ENCODE data around the gene LYPLA2. TPM values are rescaled to one million over a fixed set of nuclear protein-coding genes. Genes with fewer than 3 reads are reported as not detected.

Gene LYPLA2
- 10 to 100 TPM; 84.2 to 88.2 TPM for total RNA-seq

DNA sequence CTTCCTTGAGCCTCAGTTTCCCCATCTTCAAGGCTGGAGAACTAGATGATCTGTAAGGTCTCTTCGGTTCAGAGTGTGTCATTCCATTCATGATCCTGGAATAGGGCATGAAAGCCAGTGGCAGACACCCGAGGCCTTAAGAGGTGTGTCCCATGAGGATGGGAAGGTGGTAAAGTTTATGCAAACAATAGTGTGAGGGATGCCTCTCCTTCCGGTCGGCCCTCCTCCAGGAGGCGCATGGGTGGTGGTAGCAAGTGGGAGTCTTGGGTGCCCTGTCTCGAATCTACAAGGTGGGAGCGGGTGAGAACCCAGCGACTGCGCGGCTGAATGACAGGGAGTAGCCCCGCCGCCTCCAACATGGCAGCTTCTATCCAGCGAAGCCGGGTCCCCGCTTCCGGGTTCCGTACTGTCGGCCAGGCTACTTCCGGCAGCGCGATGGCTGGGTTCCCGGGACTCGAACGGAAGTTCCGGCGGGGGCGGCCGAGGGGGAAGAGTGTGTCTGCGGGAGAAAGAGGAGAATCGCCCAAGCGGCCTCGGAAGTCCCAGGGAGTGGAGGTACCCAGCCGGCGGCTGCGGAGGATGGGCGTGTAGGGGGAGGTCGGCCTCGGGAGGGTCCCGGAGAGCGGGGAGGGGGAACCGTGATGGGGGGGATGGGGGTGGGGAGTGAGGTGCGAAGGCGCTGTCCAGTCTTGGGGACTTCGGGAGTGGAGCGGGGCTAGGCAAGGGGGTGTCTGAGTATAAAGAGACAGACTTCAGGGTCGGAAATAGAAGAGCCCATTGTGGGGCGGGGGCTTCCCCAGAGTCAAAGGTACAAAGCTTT is at the start of gene LYPLA2:
LYPLA2 (plus strand) TSS at position 450 of the 820 bp plus-strand sequence. CDS start 1,538 bp downstream, outside the sequence.
- no peaks in the 10 kb centered on the region for H3K27me3 Mint-ChIP-seq (ENCODE audit: low read depth)
- ATAC-seq (peak; percentile 90), DNase-seq (peak; percentile 92)
- no peaks in the 10 kb centered on the region for H3K9me3 Mint-ChIP-seq (ENCODE audit: insufficient read depth)
- ChIA-PET POLR2A (interaction anchor here (1.5 to 4.0 kb wide), 4 partner anchors 10 to 169 kb away, joined by 4 to 33 read pairs (median 18); partner anchors contain the start of genes GALE, PITHD1 and PNRC2), CTCF (interaction anchor here (1.3 to 2.4 kb wide), 6 partner anchors 11 to 125 kb away, joined by 3 to 10 read pairs (median 6); no protein-coding TSS in a partner anchor)
- peaks cover 36% of the 10 kb centered on the region for H3K4me1 Mint-ChIP-seq (ENCODE audit: low read depth)
- H3K36me3 Mint-ChIP-seq (ENCODE audit: low read depth) = peaks cover 50% of the 10 kb centered on the region
- H3K4me3 Mint-ChIP-seq = peak within 1 kb of the TSS; percentile 95
- peak within 1 kb of the TSS; percentile 97 for H3K27ac Mint-ChIP-seq

DNA sequence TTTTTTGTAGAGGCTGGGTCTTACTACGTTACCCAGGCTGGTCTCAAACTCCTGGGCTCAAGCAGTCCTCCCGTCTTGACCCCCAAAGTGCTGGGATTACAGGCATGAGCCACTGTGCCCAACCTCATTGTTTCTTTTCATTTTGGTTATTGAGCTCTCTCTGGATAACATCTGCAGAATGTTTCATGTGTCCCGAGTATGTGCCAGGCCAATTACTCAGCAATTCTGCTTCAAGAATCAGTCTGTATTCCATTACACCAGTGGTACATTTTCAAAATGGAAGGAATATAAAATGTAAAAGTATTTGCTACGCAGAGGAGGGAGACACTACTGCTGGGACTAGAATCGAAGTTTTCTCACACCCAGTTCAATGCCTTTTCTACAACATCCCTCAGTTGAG is 49.3 kb upstream of the LYPLA2 start:
- Mint-ChIP-seq H3K9me3 (ENCODE audit: insufficient read depth) (no peaks in the 10 kb centered on the region), H3K27ac (no peak overlapping the region), H3K27me3 (ENCODE audit: low read depth) (no peaks in the 10 kb centered on the region), H3K36me3 (ENCODE audit: low read depth) (peaks cover 9% of the 10 kb centered on the region), H3K4me3 (no peak overlapping the region), H3K4me1 (ENCODE audit: low read depth) (peaks cover 32% of the 10 kb centered on the region)
- ChIA-PET CTCF (no interaction called here), POLR2A (no interaction called here)
- no peak for DNase-seq
- ATAC-seq = no peak

DNA sequence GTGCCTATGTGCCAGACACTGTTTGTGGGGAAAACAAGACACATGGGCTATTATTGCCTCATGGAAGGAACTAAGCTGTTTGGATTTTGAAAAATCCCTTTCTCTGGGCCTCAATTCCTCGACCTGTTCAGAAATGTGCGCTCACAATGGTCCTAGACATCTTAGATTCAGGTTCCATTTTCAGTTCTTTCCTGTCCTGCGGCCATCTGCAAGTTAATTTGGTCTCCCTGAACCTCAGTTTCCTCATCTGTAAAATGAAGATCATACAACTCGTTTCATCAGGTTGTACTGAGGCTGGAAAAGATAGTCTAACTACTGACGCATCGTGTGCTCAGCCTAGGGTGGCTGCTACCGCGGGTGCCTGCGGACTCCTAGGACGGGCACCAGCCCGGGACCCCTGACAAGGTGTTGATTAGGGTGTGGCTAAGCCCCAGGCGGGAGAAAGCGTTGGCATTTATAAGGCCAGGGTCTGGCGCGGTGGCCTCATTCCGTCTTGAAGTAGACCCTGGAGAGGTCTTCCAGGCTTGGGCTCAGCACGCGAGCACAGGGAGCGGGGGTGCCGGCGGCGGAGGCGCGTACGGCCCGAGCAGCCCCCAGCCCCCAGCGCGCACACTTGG is 48.2 kb upstream of the LYPLA2 start:
- Mint-ChIP-seq H3K4me1 (ENCODE audit: low read depth) (peaks cover 38% of the 10 kb centered on the region), H3K27ac (peak overlapping the region; percentile 90), H3K9me3 (ENCODE audit: insufficient read depth) (no peaks in the 10 kb centered on the region), H3K4me3 (peak overlapping the region; percentile 86), H3K36me3 (ENCODE audit: low read depth) (peaks cover 17% of the 10 kb centered on the region), H3K27me3 (ENCODE audit: low read depth) (no peaks in the 10 kb centered on the region)
- ATAC-seq = peak; percentile 36
- ChIA-PET CTCF (interaction anchor here (0.9 to 4.0 kb wide), 5 partner anchors 29 to 245 kb away, joined by 3 to 28 read pairs (median 8); partner anchors contain the start of gene RPL11), POLR2A (interaction anchor here (1.0 to 2.8 kb wide), 6 partner anchors 8 to 216 kb away, joined by 4 to 16 read pairs (median 10); partner anchors contain the start of genes PITHD1, PNRC2 and RPL11)
- DNase-seq = peak; percentile 39

DNA sequence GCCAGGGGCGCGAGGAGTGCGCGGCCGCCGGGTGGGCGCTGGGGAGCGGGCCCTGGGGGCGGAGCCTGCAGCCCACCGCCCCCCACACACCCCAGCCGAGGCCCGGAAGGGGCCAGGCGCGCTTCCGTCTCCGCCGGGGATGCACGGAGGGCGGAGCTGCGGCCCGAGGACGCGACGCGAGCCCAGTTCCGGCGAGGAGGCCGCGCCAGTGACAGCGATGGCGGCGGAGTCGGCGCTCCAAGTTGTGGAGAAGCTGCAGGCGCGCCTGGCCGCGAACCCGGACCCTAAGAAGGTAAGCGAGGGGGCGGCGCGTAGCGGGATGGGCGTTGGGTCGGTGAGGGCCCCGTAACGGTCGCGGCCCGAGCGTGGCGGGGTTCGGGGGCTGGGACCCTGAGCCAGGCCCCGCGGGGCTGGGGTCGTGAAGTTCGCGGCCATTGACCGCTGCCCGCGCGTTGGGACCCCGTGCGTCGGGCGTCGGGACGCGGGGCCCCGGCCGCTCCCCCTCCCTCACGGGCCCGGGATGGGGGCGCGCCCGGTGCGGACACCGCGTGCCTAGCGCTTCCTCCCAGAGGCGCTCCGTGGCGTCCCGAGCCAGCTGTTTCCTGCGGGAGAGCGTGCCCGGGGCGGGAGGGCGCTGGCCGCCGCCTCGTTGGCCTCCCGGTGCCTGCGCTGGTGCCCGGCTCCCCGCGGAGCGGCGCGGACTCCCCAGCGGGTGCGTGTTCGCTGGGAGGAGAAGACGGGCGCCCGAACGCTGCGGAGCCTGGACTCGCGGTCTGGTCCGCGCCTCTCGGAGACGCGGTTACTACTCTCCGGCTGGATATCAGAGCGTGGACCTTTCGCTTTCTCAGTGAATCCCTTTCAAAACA is 47.4 kb upstream of the LYPLA2 start, which contains the start of gene ELOA:
ELOA (plus strand) TSS at position 185 of the 866 bp plus-strand sequence; CDS start at position 218, 33 bp downstream.
- Mint-ChIP-seq H3K27ac (peak within 1 kb of the TSS; percentile 90), H3K4me3 (peak within 1 kb of the TSS; percentile 93), H3K36me3 (ENCODE audit: low read depth) (peaks cover 19% of the 10 kb centered on the region), H3K4me1 (ENCODE audit: low read depth) (peaks cover 46% of the 10 kb centered on the region), H3K9me3 (ENCODE audit: insufficient read depth) (no peaks in the 10 kb centered on the region), H3K27me3 (ENCODE audit: low read depth) (no peaks in the 10 kb centered on the region)
- peak; percentile 85 for DNase-seq
- ATAC-seq = peak; percentile 94
- ChIA-PET POLR2A (interaction anchor here (0.6 to 2.8 kb wide), 8 partner anchors 9 to 216 kb away, joined by 3 to 16 read pairs (median 7); partner anchors contain the start of genes PITHD1, PNRC2 and RPL11), CTCF (interaction anchor here (0.7 to 4.0 kb wide), 10 partner anchors 11 to 246 kb away, joined by 3 to 28 read pairs (median 3); partner anchors contain the start of gene RPL11)

DNA sequence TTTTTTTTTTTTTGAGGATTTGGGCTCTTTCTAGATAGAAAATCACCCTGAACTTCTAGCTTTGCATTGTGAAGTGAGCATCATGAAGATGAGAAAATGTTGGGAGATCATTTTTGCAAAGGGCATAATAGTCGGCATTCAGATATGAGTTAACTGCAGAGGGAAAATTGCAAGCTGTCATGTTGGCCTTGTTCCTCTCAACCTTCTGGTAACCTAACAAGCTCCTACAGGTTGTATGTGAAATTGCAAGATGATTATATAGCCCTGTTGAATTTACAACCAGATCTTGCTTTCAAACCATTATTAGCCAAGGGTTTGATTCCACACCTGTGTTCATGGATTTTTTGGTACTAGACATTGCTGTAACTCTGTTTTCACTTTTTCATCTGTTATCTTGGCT is 45.4 kb upstream of the LYPLA2 start:
- peaks cover 27% of the 10 kb centered on the region for H3K36me3 Mint-ChIP-seq (ENCODE audit: low read depth)
- H3K27ac Mint-ChIP-seq = peak overlapping the region; percentile 28
- POLR2A ChIA-PET = interaction anchor here (0.6 to 2.8 kb wide), 4 partner anchors 11 to 184 kb away, joined by 3 to 9 read pairs (median 5); partner anchors contain the start of gene RPL11
- ATAC-seq (no peak), DNase-seq (no peak)
- H3K4me3 Mint-ChIP-seq = peak overlapping the region; percentile 93
- no peaks in the 10 kb centered on the region for H3K27me3 Mint-ChIP-seq (ENCODE audit: low read depth)
- no peaks in the 10 kb centered on the region for H3K9me3 Mint-ChIP-seq (ENCODE audit: insufficient read depth)
- CTCF ChIA-PET = interaction anchor here (0.8 to 4.0 kb wide), 14 partner anchors 8 to 408 kb away, joined by 3 to 28 read pairs (median 4); partner anchors contain the start of gene RPL11
- peaks cover 48% of the 10 kb centered on the region for H3K4me1 Mint-ChIP-seq (ENCODE audit: low read depth)

DNA sequence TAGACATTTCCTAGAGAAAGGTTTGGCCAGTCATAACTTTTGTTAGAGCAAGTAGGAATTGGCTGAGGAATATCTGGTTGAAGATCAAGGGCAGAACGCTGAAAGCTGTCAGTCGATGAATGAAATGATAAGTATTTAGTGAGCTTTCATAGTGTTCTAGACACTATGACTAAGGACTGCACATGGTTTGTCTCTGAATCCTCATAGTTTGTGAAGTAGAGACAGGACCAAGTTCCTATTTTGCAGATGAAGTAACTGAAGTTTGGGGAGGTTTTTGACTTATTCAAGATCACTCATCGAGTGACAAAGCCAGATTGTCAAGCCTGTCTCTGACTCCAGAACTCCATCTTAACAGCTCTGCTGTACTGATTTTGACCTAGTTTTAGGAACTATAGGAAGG is 42.9 kb upstream of the LYPLA2 start:
- DNase-seq (no peak), ATAC-seq (no peak)
- H3K27me3 Mint-ChIP-seq (ENCODE audit: low read depth) = no peaks in the 10 kb centered on the region
- H3K4me1 Mint-ChIP-seq (ENCODE audit: low read depth) = peaks cover 38% of the 10 kb centered on the region
- H3K9me3 Mint-ChIP-seq (ENCODE audit: insufficient read depth) = no peaks in the 10 kb centered on the region
- POLR2A ChIA-PET = no interaction called here
- H3K36me3 Mint-ChIP-seq (ENCODE audit: low read depth) = peaks cover 44% of the 10 kb centered on the region
- no peak overlapping the region for H3K27ac Mint-ChIP-seq
- H3K4me3 Mint-ChIP-seq = no peak overlapping the region
- CTCF ChIA-PET = interaction anchor here (0.8 to 2.5 kb wide), 4 partner anchors 8 to 250 kb away, joined by 3 to 6 read pairs (median 3); partner anchors contain the start of gene PITHD1

DNA sequence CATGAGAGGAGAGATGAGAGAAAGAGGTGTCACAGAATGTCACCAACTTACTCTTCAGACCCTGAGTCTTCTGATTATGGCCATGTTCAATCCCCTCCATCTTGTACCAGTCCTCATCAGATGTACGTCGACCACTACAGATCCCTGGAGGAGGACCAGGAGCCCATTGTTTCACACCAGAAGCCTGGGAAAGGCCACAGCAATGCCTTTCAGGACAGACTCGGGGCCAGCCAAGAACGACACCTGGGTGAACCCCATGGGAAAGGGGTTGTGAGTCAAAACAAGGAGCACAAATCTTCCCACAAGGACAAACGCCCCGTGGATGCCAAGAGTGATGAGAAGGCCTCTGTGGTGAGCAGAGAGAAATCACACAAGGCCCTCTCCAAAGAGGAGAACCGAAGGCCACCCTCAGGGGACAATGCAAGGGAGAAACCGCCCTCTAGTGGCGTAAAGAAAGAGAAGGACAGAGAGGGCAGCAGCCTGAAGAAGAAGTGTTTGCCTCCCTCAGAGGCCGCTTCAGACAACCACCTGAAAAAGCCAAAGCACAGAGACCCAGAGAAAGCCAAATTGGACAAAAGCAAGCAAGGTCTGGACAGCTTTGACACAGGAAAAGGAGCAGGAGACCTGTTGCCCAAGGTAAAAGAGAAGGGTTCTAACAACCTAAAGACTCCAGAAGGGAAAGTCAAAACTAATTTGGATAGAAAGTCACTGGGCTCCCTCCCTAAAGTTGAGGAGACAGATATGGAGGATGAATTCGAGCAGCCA is 39.7 kb upstream of the LYPLA2 start:
- Mint-ChIP-seq H3K4me3 (no peak overlapping the region), H3K27ac (peak overlapping the region; percentile 45), H3K36me3 (ENCODE audit: low read depth) (peaks cover 67% of the 10 kb centered on the region), H3K27me3 (ENCODE audit: low read depth) (no peaks in the 10 kb centered on the region), H3K4me1 (ENCODE audit: low read depth) (peaks cover 22% of the 10 kb centered on the region), H3K9me3 (ENCODE audit: insufficient read depth) (no peaks in the 10 kb centered on the region)
- ChIA-PET CTCF (interaction anchor here (1.7 kb wide), 2 partner anchors 21 to 60 kb away, joined by 5 to 7 read pairs; partner anchors contain the start of gene RPL11), POLR2A (no interaction called here)
- ATAC-seq (peak; percentile 82), DNase-seq (peak; percentile 57)

DNA sequence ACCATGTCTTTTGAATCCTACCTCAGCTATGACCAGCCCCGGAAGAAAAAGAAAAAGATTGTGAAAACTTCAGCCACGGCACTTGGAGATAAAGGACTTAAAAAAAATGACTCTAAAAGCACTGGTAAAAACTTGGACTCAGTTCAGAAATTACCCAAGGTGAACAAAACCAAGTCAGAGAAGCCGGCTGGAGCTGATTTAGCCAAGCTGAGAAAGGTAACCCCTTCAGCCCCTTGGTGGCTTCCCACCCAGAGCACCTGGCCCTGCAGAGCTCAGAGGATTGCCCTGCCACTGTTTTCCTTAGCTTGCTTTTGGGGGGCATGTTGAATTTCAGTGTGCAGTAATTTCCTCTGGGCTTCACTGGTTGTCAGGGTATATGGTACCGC is 39.1 kb upstream of the LYPLA2 start:
- H3K4me1 Mint-ChIP-seq (ENCODE audit: low read depth) = peaks cover 18% of the 10 kb centered on the region
- no peaks in the 10 kb centered on the region for H3K9me3 Mint-ChIP-seq (ENCODE audit: insufficient read depth)
- H3K27me3 Mint-ChIP-seq (ENCODE audit: low read depth) = no peaks in the 10 kb centered on the region
- H3K27ac Mint-ChIP-seq = no peak overlapping the region
- H3K36me3 Mint-ChIP-seq (ENCODE audit: low read depth) = peaks cover 69% of the 10 kb centered on the region
- DNase-seq (no peak), ATAC-seq (no peak)
- H3K4me3 Mint-ChIP-seq = no peak overlapping the region
- ChIA-PET POLR2A (no interaction called here), CTCF (interaction anchor here (1.2 to 1.7 kb wide), 4 partner anchors 18 to 61 kb away, joined by 3 to 7 read pairs (median 4); partner anchors contain the start of gene RPL11)

DNA sequence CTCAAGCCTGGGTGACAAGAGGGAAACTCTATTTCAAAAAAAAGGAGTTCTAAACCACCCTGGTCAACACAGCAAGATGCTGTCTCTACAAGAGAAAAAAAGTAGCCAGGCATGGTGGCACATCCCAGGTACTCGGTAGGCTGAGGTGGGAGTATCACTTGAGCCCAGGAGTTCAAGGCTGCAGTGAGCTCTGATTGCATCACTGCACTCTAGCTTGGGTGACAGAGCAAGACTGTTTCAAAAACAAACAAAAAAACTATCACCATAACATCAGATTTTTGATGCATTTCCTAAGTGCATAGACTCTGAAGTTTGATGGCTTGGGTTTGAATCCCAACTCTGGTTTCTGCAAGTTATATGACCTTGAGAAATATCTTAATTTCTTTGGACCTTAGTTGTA is 38.0 kb upstream of the LYPLA2 start:
- peaks cover 8% of the 10 kb centered on the region for H3K4me1 Mint-ChIP-seq (ENCODE audit: low read depth)
- no peak overlapping the region for H3K4me3 Mint-ChIP-seq
- DNase-seq = no peak
- ChIA-PET CTCF (interaction anchor here (0.7 to 1.4 kb wide), 3 partner anchors 17 to 61 kb away, joined by 3 to 4 read pairs (median 3); partner anchors contain the start of gene RPL11), POLR2A (no interaction called here)
- H3K36me3 Mint-ChIP-seq (ENCODE audit: low read depth) = peaks cover 66% of the 10 kb centered on the region
- H3K27me3 Mint-ChIP-seq (ENCODE audit: low read depth) = no peaks in the 10 kb centered on the region
- no peak for ATAC-seq
- H3K27ac Mint-ChIP-seq = no peak overlapping the region
- no peaks in the 10 kb centered on the region for H3K9me3 Mint-ChIP-seq (ENCODE audit: insufficient read depth)

DNA sequence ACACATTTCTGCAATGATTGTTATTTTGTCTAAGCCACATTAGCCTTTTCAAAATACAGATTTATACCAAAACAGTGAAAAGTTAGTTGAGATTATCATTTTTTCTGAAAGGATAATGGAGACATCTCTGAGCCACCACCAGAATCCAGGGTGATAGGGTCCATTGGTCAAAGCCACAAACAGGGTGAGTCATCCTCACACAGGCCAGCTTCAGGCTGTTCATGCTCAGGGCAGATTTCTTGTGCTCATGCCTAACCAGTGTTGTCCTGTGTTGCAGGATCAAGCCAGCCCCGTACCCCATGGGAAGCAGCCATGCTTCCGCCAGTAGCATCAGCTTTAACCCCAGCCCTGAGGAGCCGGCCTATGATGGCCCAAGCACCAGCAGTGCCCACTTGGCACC is 34.3 kb upstream of the LYPLA2 start:
- no peak for DNase-seq
- H3K36me3 Mint-ChIP-seq (ENCODE audit: low read depth) = peaks cover 74% of the 10 kb centered on the region
- ChIA-PET CTCF (interaction anchor here (0.8 to 2.2 kb wide), 3 partner anchors 8 to 260 kb away, joined by 3 to 8 read pairs (median 3); no protein-coding TSS in a partner anchor), POLR2A (no interaction called here)
- no peak overlapping the region for H3K4me3 Mint-ChIP-seq
- H3K4me1 Mint-ChIP-seq (ENCODE audit: low read depth) = no peaks in the 10 kb centered on the region
- H3K27me3 Mint-ChIP-seq (ENCODE audit: low read depth) = no peaks in the 10 kb centered on the region
- no peaks in the 10 kb centered on the region for H3K9me3 Mint-ChIP-seq (ENCODE audit: insufficient read depth)
- no peak for ATAC-seq
- no peak overlapping the region for H3K27ac Mint-ChIP-seq
